RPMI7951 (cell line): ENCODE measurements around the gene ADAM10. TPM values are rescaled to one million over a fixed set of nuclear protein-coding genes. Genes with fewer than 3 reads are reported as not detected.
"Not testable (repeated sequence)": the region's sequence is repeated elsewhere in the genome, so short reads cannot be mapped to it uniquely, and the experiment has no call there.

Experiments used
- DNase-seq: peaks from one replicate; pipeline ENCODE4 v3.0.0-alpha.2; 2012; ENCODE audit warnings: low read depth
- total RNA-seq: library from RNA; depleted of rRNA; stranded (reverse); fragments of >200 nt; shearing (Covaris generic); gene quantifications from 2 replicates; pipeline ENCODE4 v1.2.3, GENCODE V29; 2014; rRNA removed

ADAM10 gene
- total RNA-seq = 111 TPM in 2 replicates

GRCh38 chr15:58749532-58750337 is at the start of gene ADAM10:
Gene ADAM10 (minus strand): TSS chr15:58749707. CDS start chr15:58749534, 173 bp downstream.
- peak; percentile 99 for DNase-seq

- no peak for DNase-seq
These were observed 48.0 kb upstream of the ADAM10 start for GRCh38 chr15:58797505-58797904.

GRCh38 chr15:58795825-58796224 is 46.3 kb upstream of the ADAM10 start:
- no peak for DNase-seq

GRCh38 chr15:58793862-58794261 is 44.4 kb upstream of the ADAM10 start:
- no peak for DNase-seq

- no peak for DNase-seq
These were observed 38.7 kb upstream of the ADAM10 start for GRCh38 chr15:58788056-58788710.

- DNase-seq = no peak
These were observed 35.8 kb upstream of the ADAM10 start for GRCh38 chr15:58785355-58785754.

GRCh38 chr15:58779554-58779953 is 30.0 kb upstream of the ADAM10 start:
- DNase-seq = no peak

- DNase-seq = no peak
These were observed 27.6 kb upstream of the ADAM10 start for GRCh38 chr15:58777107-58777506.

- DNase-seq = no peak
These were observed 25.9 kb upstream of the ADAM10 start for GRCh38 chr15:58775402-58775801.

GRCh38 chr15:58773024-58773423 is 23.5 kb upstream of the ADAM10 start:
- DNase-seq = peak; percentile 27

- peak; percentile 32 for DNase-seq
These were observed 22.2 kb upstream of the ADAM10 start for GRCh38 chr15:58771621-58772250.

- DNase-seq = peak; percentile 99
These were observed 21.5 kb upstream of the ADAM10 start, which contains the start of gene MINDY2 for GRCh38 chr15:58770857-58771620. Gene MINDY2 (plus strand): TSS chr15:58771302. CDS start chr15:58771396, 94 bp downstream.

GRCh38 chr15:58770519-58770856 is 21.0 kb upstream of the ADAM10 start:
- DNase-seq = no peak

GRCh38 chr15:58768601-58769004 is 19.1 kb upstream of the ADAM10 start:
- DNase-seq = not testable (repeated sequence)

- no peak for DNase-seq
These were observed 16.8 kb upstream of the ADAM10 start for GRCh38 chr15:58766290-58766689.

- DNase-seq = no peak
These were observed 15.0 kb upstream of the ADAM10 start for GRCh38 chr15:58764468-58764867.

- no peak for DNase-seq
These were observed 13.2 kb upstream of the ADAM10 start for GRCh38 chr15:58762731-58763130.

GRCh38 chr15:58762285-58762684 is 12.8 kb upstream of the ADAM10 start:
- no peak for DNase-seq

GRCh38 chr15:58761010-58761388 is 11.5 kb upstream of the ADAM10 start:
- DNase-seq = no peak

- no peak for DNase-seq
These were observed 11.0 kb upstream of the ADAM10 start for GRCh38 chr15:58760385-58761009.

- DNase-seq = peak; percentile 45
These were observed 8.6 kb upstream of the ADAM10 start for GRCh38 chr15:58758141-58758540.
